Nephron (organoid): ENCODE data around the gene FBXL2.

Experiments
- H3K27ac Mint-ChIP-seq, 3 experiments: 2 replicates each; pipeline ENCODE4 v1.8.0; 2020; ENCODE audit warnings: mixed read lengths in 3 of 3, mild to moderate bottlenecking in 2 of 3, moderate library complexity in 1 of 3
- H3K27me3 Mint-ChIP-seq: 2 replicates; pipeline ENCODE4 v1.8.0; 2021; ENCODE audit warnings: low read depth, mild to moderate bottlenecking, moderate library complexity, mixed read lengths
- H3K36me3 Mint-ChIP-seq: 2 replicates; pipeline ENCODE4 v1.8.0; 2020; ENCODE audit warnings: low read depth, mixed read lengths
- H3K4me1 Mint-ChIP-seq: 2 replicates; pipeline ENCODE4 v1.8.0; 2020; ENCODE audit warnings: mixed read lengths
- H3K4me3 Mint-ChIP-seq, 3 experiments: 2 replicates each; pipeline ENCODE4 v1.8.0; 2020; ENCODE audit warnings: mild to moderate bottlenecking in 3 of 3, mixed read lengths in 3 of 3, moderate library complexity in 2 of 3
- H3K9me3 Mint-ChIP-seq: 2 replicates; pipeline ENCODE4 v1.8.0; 2020; ENCODE audit warnings: mixed read lengths
- TF ChIP-seq, protein P1 (sequence below), 3 experiments: fragments of 200-600 bp; sonication (generic); IDR thresholded peaks; one replicate each; pipeline ENCODE4 v1.5.0; 2021; ENCODE audit warnings: antibody characterized with exemption in 3 of 3; ENCODE audit not compliant: unreplicated experiment in 3 of 3

The FBXL2 gene

DNA sequence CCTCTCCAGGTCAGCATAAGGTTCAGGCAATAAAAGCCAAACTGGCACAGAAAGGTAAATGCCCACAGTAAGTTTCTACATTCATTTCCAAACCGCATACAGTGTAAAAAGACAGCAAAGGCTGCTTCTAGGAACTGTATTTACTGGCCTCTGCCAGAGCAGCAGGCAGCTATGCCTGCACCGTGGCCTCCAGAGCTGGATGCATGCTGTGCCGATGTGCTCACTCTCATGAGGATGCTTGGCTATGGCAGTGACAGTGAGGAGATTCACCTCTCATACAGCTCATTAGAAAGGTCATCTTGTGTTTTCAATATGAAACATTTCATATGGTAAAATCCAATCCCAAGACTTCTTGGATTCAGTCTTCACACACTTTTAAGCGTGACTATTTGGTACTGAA, 112.7 kb downstream of the FBXL2 start:
- H3K36me3 Mint-ChIP-seq = peaks cover 62% of the 10 kb centered on the region
- no peaks in the 10 kb centered on the region for H3K4me1 Mint-ChIP-seq
- H3K27me3 Mint-ChIP-seq = no peaks in the 10 kb centered on the region
- TF ChIP-seq, protein P1, sequence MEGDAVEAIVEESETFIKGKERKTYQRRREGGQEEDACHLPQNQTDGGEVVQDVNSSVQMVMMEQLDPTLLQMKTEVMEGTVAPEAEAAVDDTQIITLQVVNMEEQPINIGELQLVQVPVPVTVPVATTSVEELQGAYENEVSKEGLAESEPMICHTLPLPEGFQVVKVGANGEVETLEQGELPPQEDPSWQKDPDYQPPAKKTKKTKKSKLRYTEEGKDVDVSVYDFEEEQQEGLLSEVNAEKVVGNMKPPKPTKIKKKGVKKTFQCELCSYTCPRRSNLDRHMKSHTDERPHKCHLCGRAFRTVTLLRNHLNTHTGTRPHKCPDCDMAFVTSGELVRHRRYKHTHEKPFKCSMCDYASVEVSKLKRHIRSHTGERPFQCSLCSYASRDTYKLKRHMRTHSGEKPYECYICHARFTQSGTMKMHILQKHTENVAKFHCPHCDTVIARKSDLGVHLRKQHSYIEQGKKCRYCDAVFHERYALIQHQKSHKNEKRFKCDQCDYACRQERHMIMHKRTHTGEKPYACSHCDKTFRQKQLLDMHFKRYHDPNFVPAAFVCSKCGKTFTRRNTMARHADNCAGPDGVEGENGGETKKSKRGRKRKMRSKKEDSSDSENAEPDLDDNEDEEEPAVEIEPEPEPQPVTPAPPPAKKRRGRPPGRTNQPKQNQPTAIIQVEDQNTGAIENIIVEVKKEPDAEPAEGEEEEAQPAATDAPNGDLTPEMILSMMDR (IDR thresholded peaks at IDR 0.05; ENCODE audit: unreplicated experiment in 3 of 3) = no peak
- H3K9me3 Mint-ChIP-seq = no peaks in the 10 kb centered on the region
- H3K27ac Mint-ChIP-seq = peak overlapping the region in 1 of 3 experiments; percentile 12
- H3K4me3 Mint-ChIP-seq = no peak overlapping the region

DNA sequence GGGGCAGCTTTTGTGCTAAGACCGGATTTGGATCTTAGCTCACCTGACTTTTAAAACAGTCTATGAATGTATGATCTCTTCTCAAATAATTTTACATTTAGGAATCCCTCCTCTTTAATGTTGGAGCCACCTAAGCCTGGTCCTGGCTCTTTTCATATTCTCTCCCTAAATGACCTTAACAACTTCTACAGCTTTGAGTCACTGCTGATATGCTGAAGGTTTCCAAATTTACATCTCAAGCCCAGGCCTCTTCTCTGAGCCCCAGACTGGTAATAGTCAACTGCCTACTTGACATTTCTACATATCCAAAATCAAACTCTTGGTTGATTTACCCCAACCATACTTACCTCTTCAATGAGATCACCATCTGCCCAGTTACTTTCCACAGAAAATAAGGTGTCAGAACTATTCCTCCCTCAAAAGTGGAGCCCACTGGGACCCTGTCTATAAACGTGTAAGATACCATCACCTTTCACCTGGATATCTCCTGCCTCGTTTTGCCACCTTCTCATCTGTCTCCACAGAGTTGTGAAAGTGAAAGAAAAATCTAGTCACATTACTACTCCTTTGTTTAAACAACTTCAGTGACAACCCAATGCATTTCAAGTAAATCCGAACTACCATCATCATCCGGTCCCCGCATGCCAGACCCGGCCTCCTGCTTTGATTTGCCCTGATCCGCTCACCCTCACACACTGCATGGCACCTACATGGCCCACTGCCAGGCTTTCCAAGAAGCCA, 114.2 kb downstream of the FBXL2 start:
- H3K27ac Mint-ChIP-seq = no peak overlapping the region
- no peaks in the 10 kb centered on the region for H3K9me3 Mint-ChIP-seq
- no peak overlapping the region for H3K4me3 Mint-ChIP-seq
- peaks cover 68% of the 10 kb centered on the region for H3K36me3 Mint-ChIP-seq
- no peaks in the 10 kb centered on the region for H3K4me1 Mint-ChIP-seq
- TF ChIP-seq, protein P1 (IDR thresholded peaks at IDR 0.05; ENCODE audit: unreplicated experiment in 3 of 3) = no peak
- H3K27me3 Mint-ChIP-seq = no peaks in the 10 kb centered on the region

GRCh38 chr3:33392144-33392543, 114.9 kb downstream of the FBXL2 start:
- TF ChIP-seq, protein P1 (IDR thresholded peaks at IDR 0.05; ENCODE audit: unreplicated experiment in 3 of 3) = no peak
- Mint-ChIP-seq H3K4me1 (no peaks in the 10 kb centered on the region), H3K36me3 (peaks cover 68% of the 10 kb centered on the region), H3K9me3 (no peaks in the 10 kb centered on the region), H3K27ac (no peak overlapping the region), H3K27me3 (no peaks in the 10 kb centered on the region), H3K4me3 (no peak overlapping the region)

DNA sequence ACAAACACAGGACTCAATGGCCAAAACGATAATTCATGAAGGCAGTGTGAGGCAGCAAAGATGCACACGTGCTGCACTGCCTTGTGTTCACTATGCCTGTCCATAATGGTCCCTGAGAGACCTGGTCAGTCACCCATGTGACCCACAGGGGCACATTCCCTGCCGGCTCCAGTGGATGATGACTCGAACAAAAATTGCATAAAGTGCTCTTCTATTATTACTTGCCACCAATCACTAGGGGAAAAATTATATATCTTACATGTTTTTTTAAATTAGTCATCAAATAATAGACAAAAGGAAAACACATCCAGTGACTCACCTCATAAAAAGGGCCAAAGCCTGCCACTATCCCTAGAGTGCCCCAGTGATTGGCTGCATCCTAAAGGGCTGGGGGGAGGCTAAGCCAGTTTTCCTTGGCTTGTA, 115.5 kb downstream of the FBXL2 start:
- H3K36me3 Mint-ChIP-seq = peaks cover 74% of the 10 kb centered on the region
- H3K27ac Mint-ChIP-seq = no peak overlapping the region
- no peak overlapping the region for H3K4me3 Mint-ChIP-seq
- H3K27me3 Mint-ChIP-seq = no peaks in the 10 kb centered on the region
- TF ChIP-seq, protein P1 (IDR thresholded peaks at IDR 0.05; ENCODE audit: unreplicated experiment in 3 of 3) = no peak
- H3K9me3 Mint-ChIP-seq = no peaks in the 10 kb centered on the region
- H3K4me1 Mint-ChIP-seq = no peaks in the 10 kb centered on the region

DNA sequence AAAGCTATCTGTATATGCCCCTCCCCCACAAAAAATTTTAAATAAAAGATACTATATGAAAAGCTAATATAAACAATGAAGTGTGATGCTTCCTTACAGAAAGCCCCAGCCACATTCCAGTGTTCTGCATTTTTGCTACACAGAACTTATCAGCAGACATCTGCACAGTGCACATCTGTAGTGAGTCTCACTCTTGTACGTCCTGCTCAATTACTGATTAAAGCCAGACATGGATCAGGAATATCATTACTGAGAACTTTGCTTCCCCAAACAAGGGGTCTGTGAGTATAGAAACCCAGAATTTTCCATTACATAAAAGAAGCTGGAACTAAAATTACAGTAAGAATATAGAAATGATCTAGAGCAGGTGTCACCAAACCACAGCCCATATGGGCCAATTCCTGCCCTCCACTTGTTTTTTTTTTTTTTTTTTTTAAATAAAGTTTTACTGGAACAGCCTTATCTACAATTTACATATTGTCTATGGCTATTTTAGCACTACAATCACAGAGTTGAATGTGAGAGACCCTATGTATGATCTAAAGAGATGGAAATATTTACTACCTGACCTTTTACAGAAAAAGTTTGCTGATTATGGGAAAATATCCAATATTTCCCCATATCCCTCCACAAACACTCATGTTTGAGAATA, 117.3 kb downstream of the FBXL2 start:
- Mint-ChIP-seq H3K27ac (no peak overlapping the region), H3K9me3 (no peaks in the 10 kb centered on the region), H3K4me3 (no peak overlapping the region), H3K4me1 (no peaks in the 10 kb centered on the region), H3K27me3 (no peaks in the 10 kb centered on the region), H3K36me3 (peaks cover 83% of the 10 kb centered on the region)
- TF ChIP-seq, protein P1 (IDR thresholded peaks at IDR 0.05; ENCODE audit: unreplicated experiment in 3 of 3) = no peak
